Loucy (cell line): ENCODE results near the gene DVL3.

Experiments used
- H2AFZ ChIP-seq: fragments of 200-600 bp; sonication (generic); 2 replicates; pipeline ENCODE4 v1.6.0; 2016; ENCODE audit warnings: antibody characterized with exemption, mild to moderate bottlenecking, low read length, moderate library complexity
- H3F3A ChIP-seq: fragments of 200-600 bp; 2 replicates; pipeline ENCODE4 v1.6.0; 2016; ENCODE audit warnings: antibody characterized with exemption, low read depth, mild to moderate bottlenecking
- H3K27me3 ChIP-seq: fragments of 200-600 bp; sonication (generic); 2 replicates; pipeline ENCODE4 v1.6.1; 2014; ENCODE audit warnings: low read length, mild to moderate bottlenecking; ENCODE audit not compliant: insufficient read depth, poor library complexity, severe bottlenecking
- H3K36me3 ChIP-seq: fragments of 200-600 bp; sonication (generic); 2 replicates; pipeline ENCODE4 v1.6.1; 2016; ENCODE audit warnings: low read length; ENCODE audit not compliant: insufficient read depth
- H3K4me1 ChIP-seq: fragments of 200-600 bp; sonication (generic); 2 replicates; pipeline ENCODE4 v1.5.1; 2014; ENCODE audit warnings: low read length, mild to moderate bottlenecking; ENCODE audit not compliant: insufficient read depth, poor library complexity, severe bottlenecking
- H3K4me2 ChIP-seq: fragments of 200-600 bp; sonication (generic); 2 replicates; pipeline ENCODE4 v1.6.0; 2014; ENCODE audit warnings: antibody characterized with exemption, low read length, low read depth, mild to moderate bottlenecking; ENCODE audit not compliant: poor library complexity, severe bottlenecking
- H3K4me3 ChIP-seq: fragments of 200-600 bp; sonication (generic); 2 replicates; pipeline ENCODE4 v1.5.1; 2014; ENCODE audit warnings: low read length, mild to moderate bottlenecking, mixed read lengths; ENCODE audit not compliant: poor library complexity, severe bottlenecking
- H3K79me2 ChIP-seq: fragments of 200-600 bp; sonication (generic); 2 replicates; pipeline ENCODE4 v1.6.1; 2014; ENCODE audit warnings: low read length; ENCODE audit not compliant: insufficient read depth
- H3K9ac ChIP-seq: fragments of 200-600 bp; sonication (generic); 2 replicates; pipeline ENCODE4 v1.6.0; 2014; ENCODE audit warnings: mild to moderate bottlenecking, low read depth, low read length, moderate library complexity; ENCODE audit not compliant: poor library complexity, severe bottlenecking
- H3K9me2 ChIP-seq: fragments of 200-600 bp; sonication (generic); replicated peaks from 2 replicates; pipeline ENCODE4 v1.6.1; 2016; ENCODE audit warnings: low read depth, low read length, mixed read lengths
- H3K9me3 ChIP-seq: fragments of 200-600 bp; sonication (generic); 2 replicates; pipeline ENCODE4 v1.6.1; 2014; ENCODE audit warnings: mild to moderate bottlenecking, antibody characterized with exemption, low read length, low read depth; ENCODE audit not compliant: insufficient read depth
- H4K20me1 ChIP-seq: fragments of 200-600 bp; sonication (generic); 2 replicates; pipeline ENCODE4 v1.6.0; 2014; ENCODE audit warnings: antibody characterized with exemption, low read length, mild to moderate bottlenecking; ENCODE audit not compliant: insufficient read depth, poor library complexity, severe bottlenecking
- EZH2phosphoT487 ChIP-seq: fragments of 200-600 bp; IDR thresholded peaks from 2 replicates; pipeline ENCODE4 v1.6.1; 2018; ENCODE audit warnings: antibody characterized with exemption, mild to moderate bottlenecking, moderate library complexity, borderline replicate concordance
- TF ChIP-seq, protein P1 (sequence below): fragments of 200-600 bp; sonication (generic); conservative IDR thresholded peaks from 2 replicates; pipeline ENCODE4 v1.5.1; 2014; ENCODE audit warnings: mild to moderate bottlenecking, antibody characterized with exemption, low read length

Gene DVL3

DNA sequence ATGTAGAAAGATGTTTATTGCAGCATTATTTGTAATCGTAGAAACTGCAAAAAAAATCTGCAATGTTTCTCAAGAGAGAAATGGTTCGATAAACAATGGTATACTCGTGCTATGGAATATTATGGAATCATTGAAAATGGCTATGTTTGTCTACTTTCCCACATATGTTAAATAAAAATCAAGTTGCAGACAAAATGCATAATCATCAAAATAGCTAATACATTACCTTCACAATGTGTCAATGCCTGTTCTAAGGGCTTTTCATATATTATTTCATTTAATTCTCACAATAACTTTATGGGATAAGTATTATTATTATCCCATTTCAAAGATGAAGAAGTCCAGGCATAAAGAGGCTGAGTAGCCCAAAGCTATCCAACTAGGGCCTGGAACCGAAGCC lies 22.2 kb upstream of the DVL3 start:
- Histone ChIP-seq H2AFZ (no peak overlapping the region), H3F3A (no peaks in the 10 kb centered on the region), H3K9me2 (no peaks in the 10 kb centered on the region), H3K4me1 (peaks cover 27% of the 10 kb centered on the region), H3K36me3 (no peaks in the 10 kb centered on the region), H3K9me3 (no peaks in the 10 kb centered on the region), H3K4me3 (no peak overlapping the region), H4K20me1 (peaks cover 21% of the 10 kb centered on the region), H3K27me3 (no peaks in the 10 kb centered on the region), H3K9ac (no peak overlapping the region), H3K4me2 (no peak overlapping the region), H3K79me2 (peaks cover 38% of the 10 kb centered on the region)
- no peak for TF ChIP-seq EZH2phosphoT487
- TF ChIP-seq, protein P1, sequence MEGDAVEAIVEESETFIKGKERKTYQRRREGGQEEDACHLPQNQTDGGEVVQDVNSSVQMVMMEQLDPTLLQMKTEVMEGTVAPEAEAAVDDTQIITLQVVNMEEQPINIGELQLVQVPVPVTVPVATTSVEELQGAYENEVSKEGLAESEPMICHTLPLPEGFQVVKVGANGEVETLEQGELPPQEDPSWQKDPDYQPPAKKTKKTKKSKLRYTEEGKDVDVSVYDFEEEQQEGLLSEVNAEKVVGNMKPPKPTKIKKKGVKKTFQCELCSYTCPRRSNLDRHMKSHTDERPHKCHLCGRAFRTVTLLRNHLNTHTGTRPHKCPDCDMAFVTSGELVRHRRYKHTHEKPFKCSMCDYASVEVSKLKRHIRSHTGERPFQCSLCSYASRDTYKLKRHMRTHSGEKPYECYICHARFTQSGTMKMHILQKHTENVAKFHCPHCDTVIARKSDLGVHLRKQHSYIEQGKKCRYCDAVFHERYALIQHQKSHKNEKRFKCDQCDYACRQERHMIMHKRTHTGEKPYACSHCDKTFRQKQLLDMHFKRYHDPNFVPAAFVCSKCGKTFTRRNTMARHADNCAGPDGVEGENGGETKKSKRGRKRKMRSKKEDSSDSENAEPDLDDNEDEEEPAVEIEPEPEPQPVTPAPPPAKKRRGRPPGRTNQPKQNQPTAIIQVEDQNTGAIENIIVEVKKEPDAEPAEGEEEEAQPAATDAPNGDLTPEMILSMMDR = no peak

DNA sequence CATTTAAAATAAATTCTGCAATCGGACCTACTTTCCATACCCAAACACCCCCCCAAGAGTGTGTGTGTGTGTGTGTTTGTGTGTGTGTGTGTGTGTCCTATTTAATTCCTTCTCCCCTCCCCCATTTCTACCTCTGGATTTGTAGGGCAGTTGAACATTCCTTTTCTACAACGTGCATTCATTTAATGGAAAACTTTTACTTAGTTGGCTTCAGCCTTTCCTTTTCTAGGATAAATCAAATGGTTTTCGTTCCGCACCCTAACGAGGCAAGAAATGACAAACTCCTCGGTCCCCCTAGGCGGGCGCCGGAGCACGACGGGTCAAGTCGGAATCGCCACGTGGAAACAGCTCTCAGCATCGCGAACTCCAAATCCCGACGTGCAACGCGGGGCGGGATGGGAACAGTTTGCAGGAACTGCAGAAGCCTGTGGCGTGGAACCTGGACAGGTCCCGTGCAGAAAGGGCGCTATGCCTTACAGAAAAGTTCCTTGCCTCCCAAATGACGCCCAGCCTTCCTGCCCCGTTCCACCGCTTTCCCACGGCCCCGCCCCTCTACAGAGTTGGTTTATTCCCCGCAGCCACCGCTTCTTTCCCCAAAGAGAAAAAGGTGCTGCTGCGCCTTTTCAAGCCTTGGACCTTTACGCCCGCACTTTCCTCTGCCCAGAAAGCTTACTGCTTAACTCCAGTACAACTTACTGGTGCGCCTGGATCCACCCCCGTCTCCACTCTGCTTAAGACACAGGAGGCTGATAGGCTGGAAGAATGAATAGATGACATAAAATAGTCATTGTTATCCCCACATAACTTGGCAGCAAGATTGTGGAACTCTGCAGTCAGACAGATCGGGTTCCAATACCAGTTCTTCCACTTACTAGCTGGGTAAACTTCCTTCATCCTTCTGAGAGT lies 21.1 kb upstream of the DVL3 start:
- H3F3A ChIP-seq = no peaks in the 10 kb centered on the region
- peak overlapping the region; percentile 96 for H2AFZ ChIP-seq
- H4K20me1 ChIP-seq = peaks cover 21% of the 10 kb centered on the region
- H3K9me2 ChIP-seq = no peaks in the 10 kb centered on the region
- H3K4me2 ChIP-seq = peak overlapping the region; percentile 91
- no peak for TF ChIP-seq EZH2phosphoT487
- TF ChIP-seq, protein P1 = no peak; the same call in 1 of the 2 replicates
- peak overlapping the region; percentile 94 for H3K9ac ChIP-seq
- peaks cover 44% of the 10 kb centered on the region for H3K79me2 ChIP-seq
- no peaks in the 10 kb centered on the region for H3K36me3 ChIP-seq
- peak overlapping the region; percentile 97 for H3K4me3 ChIP-seq
- peaks cover 27% of the 10 kb centered on the region for H3K4me1 ChIP-seq
- H3K27me3 ChIP-seq = no peaks in the 10 kb centered on the region
- no peaks in the 10 kb centered on the region for H3K9me3 ChIP-seq

DNA sequence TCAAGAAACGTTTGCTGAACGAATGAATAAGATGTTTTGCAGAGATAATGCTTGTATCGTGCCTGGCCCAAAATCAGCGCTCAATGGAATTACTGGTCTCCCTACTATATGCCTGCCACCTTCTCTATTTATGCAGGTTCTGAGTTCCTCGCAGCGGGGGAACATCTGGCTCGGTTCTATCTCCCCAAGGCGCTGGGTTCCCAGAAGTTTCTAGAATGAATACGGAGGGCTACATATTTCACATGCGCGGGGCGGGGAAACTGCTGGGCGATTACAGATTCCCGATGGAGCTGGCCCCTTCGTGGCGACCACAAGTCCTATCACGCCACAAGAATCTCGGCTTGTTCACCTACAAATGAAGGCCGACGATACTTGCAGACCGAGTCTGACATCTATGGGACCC lies 20.4 kb upstream of the DVL3 start:
- Histone ChIP-seq H3K9me2 (no peaks in the 10 kb centered on the region), H3K9me3 (no peaks in the 10 kb centered on the region), H3K4me2 (peak overlapping the region; percentile 91), H3K4me3 (peak overlapping the region; percentile 97), H2AFZ (peak overlapping the region; percentile 96), H4K20me1 (peaks cover 21% of the 10 kb centered on the region), H3K36me3 (no peaks in the 10 kb centered on the region), H3K79me2 (peaks cover 44% of the 10 kb centered on the region), H3K9ac (peak overlapping the region; percentile 94), H3K27me3 (no peaks in the 10 kb centered on the region), H3F3A (no peaks in the 10 kb centered on the region), H3K4me1 (peaks cover 27% of the 10 kb centered on the region)
- TF ChIP-seq, protein P1 = no peak
- TF ChIP-seq EZH2phosphoT487 = no peak
